Measurements from ENCODE around the gene EPG5.
"Not testable (repeated sequence)": the region's sequence is repeated elsewhere in the genome, so short reads cannot be mapped to it uniquely, and the experiment has no call there.

The EPG5 gene

GRCh38 chr18:45826084-45826483 is 141.0 kb downstream of the EPG5 start:
- Histone ChIP-seq H3K27ac (ENCODE audit: insufficient read depth, low read length, poor library complexity, severe bottlenecking) (no peak overlapping the region), H3K4me3 (ENCODE audit: insufficient read depth, low read depth, low read length, poor library complexity, severe bottlenecking) (no peak overlapping the region), H3K9me3 (ENCODE audit: control insufficient read depth, low read length) (no peaks in the 10 kb centered on the region), H3K36me3 (ENCODE audit: control insufficient read depth, insufficient read depth, low read length) (no peaks in the 10 kb centered on the region), H3K27me3 (replicated peaks; ENCODE audit: control insufficient read depth, insufficient read depth, low read length, poor library complexity, severe bottlenecking) (no peaks in the 10 kb centered on the region), H3K4me1 (ENCODE audit: control insufficient read depth, insufficient read depth, low read length, poor library complexity, severe bottlenecking) (no peaks in the 10 kb centered on the region)
- no peak for DNase-seq

- no peaks in the 10 kb centered on the region for H3K9me3 ChIP-seq (ENCODE audit: control insufficient read depth, low read length)
- no peaks in the 10 kb centered on the region for H3K27me3 ChIP-seq (replicated peaks; ENCODE audit: control insufficient read depth, insufficient read depth, low read length, poor library complexity, severe bottlenecking)
- H3K4me1 ChIP-seq (ENCODE audit: control insufficient read depth, insufficient read depth, low read length, poor library complexity, severe bottlenecking), result no peaks in the 10 kb centered on the region
- no peak within 1 kb of the TSS for H3K4me3 ChIP-seq (ENCODE audit: insufficient read depth, low read depth, low read length, poor library complexity, severe bottlenecking)
- no peak within 1 kb of the TSS for H3K27ac ChIP-seq (ENCODE audit: insufficient read depth, low read length, poor library complexity, severe bottlenecking)
- H3K36me3 ChIP-seq (ENCODE audit: control insufficient read depth, insufficient read depth, low read length), result no peaks in the 10 kb centered on the region
- DNase-seq, result no peak
These were observed 141.7 kb downstream of the EPG5 start, which contains the start of gene SIGLEC15 for GRCh38 chr18:45825258-45826044. Gene SIGLEC15 (plus strand): TSS chr18:45825675. CDS start chr18:45825729, 54 bp downstream.

GRCh38 chr18:45821711-45822110 is 145.4 kb downstream of the EPG5 start:
- Histone ChIP-seq H3K4me1 (ENCODE audit: control insufficient read depth, insufficient read depth, low read length, poor library complexity, severe bottlenecking) (no peaks in the 10 kb centered on the region), H3K27ac (ENCODE audit: insufficient read depth, low read length, poor library complexity, severe bottlenecking) (no peak overlapping the region)
- DNase-seq, result no peak

GRCh38 chr18:45821026-45821425 is 146.1 kb downstream of the EPG5 start:
- H3K36me3 ChIP-seq (ENCODE audit: control insufficient read depth, insufficient read depth, low read length), result no peaks in the 10 kb centered on the region
- no peak for DNase-seq
- no peak overlapping the region for H3K4me3 ChIP-seq (ENCODE audit: insufficient read depth, low read depth, low read length, poor library complexity, severe bottlenecking)

More at GRCh38 chr18:45821711-45822110, 145.4 kb downstream of the EPG5 start:
- Histone ChIP-seq H3K27me3 (replicated peaks; ENCODE audit: control insufficient read depth, insufficient read depth, low read length, poor library complexity, severe bottlenecking) (no peaks in the 10 kb centered on the region), H3K36me3 (ENCODE audit: control insufficient read depth, insufficient read depth, low read length) (no peaks in the 10 kb centered on the region), H3K9me3 (ENCODE audit: control insufficient read depth, low read length) (no peaks in the 10 kb centered on the region), H3K4me3 (ENCODE audit: insufficient read depth, low read depth, low read length, poor library complexity, severe bottlenecking) (no peak overlapping the region)

GRCh38 chr18:45820106-45820745 is 146.9 kb downstream of the EPG5 start:
- Histone ChIP-seq H3K9me3 (ENCODE audit: control insufficient read depth, low read length) (no peaks in the 10 kb centered on the region), H3K4me1 (ENCODE audit: control insufficient read depth, insufficient read depth, low read length, poor library complexity, severe bottlenecking) (no peaks in the 10 kb centered on the region), H3K27me3 (replicated peaks; ENCODE audit: control insufficient read depth, insufficient read depth, low read length, poor library complexity, severe bottlenecking) (no peaks in the 10 kb centered on the region), H3K27ac (ENCODE audit: insufficient read depth, low read length, poor library complexity, severe bottlenecking) (no peak overlapping the region), H3K4me3 (ENCODE audit: insufficient read depth, low read depth, low read length, poor library complexity, severe bottlenecking) (no peak overlapping the region), H3K36me3 (ENCODE audit: control insufficient read depth, insufficient read depth, low read length) (no peaks in the 10 kb centered on the region)
- no peak for DNase-seq

More at GRCh38 chr18:45821026-45821425, 146.1 kb downstream of the EPG5 start:
- no peaks in the 10 kb centered on the region for H3K4me1 ChIP-seq (ENCODE audit: control insufficient read depth, insufficient read depth, low read length, poor library complexity, severe bottlenecking)
- H3K9me3 ChIP-seq (ENCODE audit: control insufficient read depth, low read length), result no peaks in the 10 kb centered on the region
- no peak overlapping the region for H3K27ac ChIP-seq (ENCODE audit: insufficient read depth, low read length, poor library complexity, severe bottlenecking)
- H3K27me3 ChIP-seq (replicated peaks; ENCODE audit: control insufficient read depth, insufficient read depth, low read length, poor library complexity, severe bottlenecking), result no peaks in the 10 kb centered on the region

GRCh38 chr18:45818765-45819164 is 148.4 kb downstream of the EPG5 start:
- not testable (repeated sequence) for DNase-seq; H3K9me3 ChIP-seq (ENCODE audit: control insufficient read depth, low read length); H3K27ac ChIP-seq (ENCODE audit: insufficient read depth, low read length, poor library complexity, severe bottlenecking); H3K36me3 ChIP-seq (ENCODE audit: control insufficient read depth, insufficient read depth, low read length); H3K4me3 ChIP-seq (ENCODE audit: insufficient read depth, low read depth, low read length, poor library complexity, severe bottlenecking); H3K4me1 ChIP-seq (ENCODE audit: control insufficient read depth, insufficient read depth, low read length, poor library complexity, severe bottlenecking); H3K27me3 ChIP-seq (replicated peaks; ENCODE audit: control insufficient read depth, insufficient read depth, low read length, poor library complexity, severe bottlenecking)

GRCh38 chr18:45817543-45817942 is 149.6 kb downstream of the EPG5 start:
- Histone ChIP-seq H3K4me1 (ENCODE audit: control insufficient read depth, insufficient read depth, low read length, poor library complexity, severe bottlenecking) (no peaks in the 10 kb centered on the region), H3K27me3 (replicated peaks; ENCODE audit: control insufficient read depth, insufficient read depth, low read length, poor library complexity, severe bottlenecking) (no peaks in the 10 kb centered on the region), H3K9me3 (ENCODE audit: control insufficient read depth, low read length) (no peaks in the 10 kb centered on the region), H3K36me3 (ENCODE audit: control insufficient read depth, insufficient read depth, low read length) (no peaks in the 10 kb centered on the region), H3K27ac (ENCODE audit: insufficient read depth, low read length, poor library complexity, severe bottlenecking) (no peak overlapping the region), H3K4me3 (ENCODE audit: insufficient read depth, low read depth, low read length, poor library complexity, severe bottlenecking) (no peak overlapping the region)
- no peak for DNase-seq

- DNase-seq; H3K36me3 ChIP-seq (ENCODE audit: control insufficient read depth, insufficient read depth, low read length); H3K27ac ChIP-seq (ENCODE audit: insufficient read depth, low read length, poor library complexity, severe bottlenecking); H3K4me3 ChIP-seq (ENCODE audit: insufficient read depth, low read depth, low read length, poor library complexity, severe bottlenecking); H3K27me3 ChIP-seq (replicated peaks; ENCODE audit: control insufficient read depth, insufficient read depth, low read length, poor library complexity, severe bottlenecking); H3K9me3 ChIP-seq (ENCODE audit: control insufficient read depth, low read length); H3K4me1 ChIP-seq (ENCODE audit: control insufficient read depth, insufficient read depth, low read length, poor library complexity, severe bottlenecking): not testable (repeated sequence)
These were observed 152.4 kb downstream of the EPG5 start for GRCh38 chr18:45814733-45815132.

- not testable (repeated sequence) for H3K27me3 ChIP-seq (replicated peaks; ENCODE audit: control insufficient read depth, insufficient read depth, low read length, poor library complexity, severe bottlenecking); H3K9me3 ChIP-seq (ENCODE audit: control insufficient read depth, low read length); DNase-seq; H3K36me3 ChIP-seq (ENCODE audit: control insufficient read depth, insufficient read depth, low read length); H3K4me1 ChIP-seq (ENCODE audit: control insufficient read depth, insufficient read depth, low read length, poor library complexity, severe bottlenecking); H3K4me3 ChIP-seq (ENCODE audit: insufficient read depth, low read depth, low read length, poor library complexity, severe bottlenecking); H3K27ac ChIP-seq (ENCODE audit: insufficient read depth, low read length, poor library complexity, severe bottlenecking)
These were observed 160.0 kb downstream of the EPG5 start for GRCh38 chr18:45807144-45807543.

- DNase-seq, result no peak
- Histone ChIP-seq H3K27ac (ENCODE audit: insufficient read depth, low read length, poor library complexity, severe bottlenecking) (no peak overlapping the region), H3K4me3 (ENCODE audit: insufficient read depth, low read depth, low read length, poor library complexity, severe bottlenecking) (no peak overlapping the region), H3K36me3 (ENCODE audit: control insufficient read depth, insufficient read depth, low read length) (no peaks in the 10 kb centered on the region), H3K9me3 (ENCODE audit: control insufficient read depth, low read length) (no peaks in the 10 kb centered on the region), H3K27me3 (replicated peaks; ENCODE audit: control insufficient read depth, insufficient read depth, low read length, poor library complexity, severe bottlenecking) (no peaks in the 10 kb centered on the region), H3K4me1 (ENCODE audit: control insufficient read depth, insufficient read depth, low read length, poor library complexity, severe bottlenecking) (no peaks in the 10 kb centered on the region)
These were observed 160.9 kb downstream of the EPG5 start for GRCh38 chr18:45806226-45806625.

All from effector memory CD4-positive, alpha-beta T cell (primary cell).